Osteocyte (in vitro differentiated cells): ENCODE data around the gene PLVAP. TPM values are rescaled to one million over a fixed set of nuclear protein-coding genes. Genes with fewer than 3 reads are reported as not detected.

ENCODE experiments used
- DNase-seq: peaks from one replicate; pipeline ENCODE4 v3.0.0; 2021; ENCODE audit warnings: mixed read lengths; ENCODE audit not compliant: unreplicated experiment; ENCODE audit errors: extremely low spot score
- H3K27ac Mint-ChIP-seq: one replicate; pipeline ENCODE4 v1.8.0; 2021; ENCODE audit warnings: mild to moderate bottlenecking, mixed read lengths; ENCODE audit not compliant: unreplicated experiment
- H3K27me3 Mint-ChIP-seq: one replicate; pipeline ENCODE4 v1.8.0; 2021; ENCODE audit warnings: mixed read lengths; ENCODE audit not compliant: unreplicated experiment
- H3K36me3 Mint-ChIP-seq: one replicate; pipeline ENCODE4 v1.8.0; 2021; ENCODE audit warnings: mixed read lengths; ENCODE audit not compliant: unreplicated experiment
- H3K4me1 Mint-ChIP-seq: one replicate; pipeline ENCODE4 v1.8.0; 2021; ENCODE audit warnings: mixed read lengths; ENCODE audit not compliant: unreplicated experiment
- H3K4me3 Mint-ChIP-seq: one replicate; pipeline ENCODE4 v1.8.0; 2021; ENCODE audit warnings: mild to moderate bottlenecking, moderate library complexity, mixed read lengths; ENCODE audit not compliant: unreplicated experiment
- H3K9me3 Mint-ChIP-seq: one replicate; pipeline ENCODE4 v1.8.0; 2021; ENCODE audit warnings: mixed read lengths; ENCODE audit not compliant: unreplicated experiment
- CTCF ChIP-seq: fragments of 200-600 bp; sonication (generic); IDR thresholded peaks from 2 replicates; pipeline ENCODE4 v1.5.0; 2021; ENCODE audit warnings: antibody characterized with exemption, mild to moderate bottlenecking, moderate library complexity
- total RNA-seq: library from RNA; stranded (reverse); gene quantifications from 2 replicates; pipeline ENCODE4 v1.2.1, GENCODE V29; 2021

PLVAP gene
- total RNA-seq, 1 donor from 2014 or later: not detected

GRCh38 chr19:17411801-17412200, 34.7 kb upstream of the PLVAP start:
- Mint-ChIP-seq H3K4me1 (peaks cover 11% of the 10 kb centered on the region), H3K27ac (no peak overlapping the region), H3K9me3 (no peaks in the 10 kb centered on the region), H3K4me3 (no peak overlapping the region), H3K27me3 (peaks cover 18% of the 10 kb centered on the region), H3K36me3 (no peaks in the 10 kb centered on the region)
- no peak for DNase-seq
- TF ChIP-seq CTCF: no peak

- Mint-ChIP-seq H3K4me1 (peaks cover 25% of the 10 kb centered on the region), H3K27ac (no peak overlapping the region), H3K27me3 (peaks cover 9% of the 10 kb centered on the region), H3K9me3 (no peaks in the 10 kb centered on the region), H3K4me3 (no peak overlapping the region), H3K36me3 (no peaks in the 10 kb centered on the region)
- TF ChIP-seq CTCF: no peak
- no peak for DNase-seq
Observed at GRCh38 chr19:17409990-17410389, 32.8 kb upstream of the PLVAP start.

GRCh38 chr19:17406887-17407196, 29.7 kb upstream of the PLVAP start:
- TF ChIP-seq CTCF: no peak
- no peak for DNase-seq
- no peak overlapping the region for H3K4me3 Mint-ChIP-seq
- no peaks in the 10 kb centered on the region for H3K36me3 Mint-ChIP-seq
- no peak overlapping the region for H3K27ac Mint-ChIP-seq
- no peaks in the 10 kb centered on the region for H3K9me3 Mint-ChIP-seq
- H3K4me1 Mint-ChIP-seq: peaks cover 18% of the 10 kb centered on the region
- H3K27me3 Mint-ChIP-seq: no peaks in the 10 kb centered on the region

- Mint-ChIP-seq H3K4me1 (peaks cover 18% of the 10 kb centered on the region), H3K36me3 (no peaks in the 10 kb centered on the region), H3K27me3 (peaks cover 4% of the 10 kb centered on the region), H3K4me3 (no peak overlapping the region), H3K9me3 (no peaks in the 10 kb centered on the region), H3K27ac (peak overlapping the region; percentile 47)
- DNase-seq: no peak
- TF ChIP-seq CTCF: no peak
Observed at GRCh38 chr19:17406046-17406886, 29.1 kb upstream of the PLVAP start.

GRCh38 chr19:17405250-17406045, 28.3 kb upstream of the PLVAP start, which contains the start of gene BST2:
Gene BST2, minus strand, starts transcription at chr19:17405630. Its CDS starts 55 bp downstream, at chr19:17405575.
- H3K9me3 Mint-ChIP-seq: no peaks in the 10 kb centered on the region
- no peaks in the 10 kb centered on the region for H3K36me3 Mint-ChIP-seq
- H3K4me3 Mint-ChIP-seq: no peak within 1 kb of the TSS
- TF ChIP-seq CTCF: no peak
- no peak for DNase-seq
- peak within 1 kb of the TSS; percentile 47 for H3K27ac Mint-ChIP-seq
- H3K27me3 Mint-ChIP-seq: peaks cover 4% of the 10 kb centered on the region
- peaks cover 18% of the 10 kb centered on the region for H3K4me1 Mint-ChIP-seq
